H1 (cell line): ENCODE data around the gene DNAI1. TPM values are rescaled to one million over a fixed set of nuclear protein-coding genes. Genes with fewer than 3 reads are reported as not detected.

Experiments used
- CTCF ChIA-PET: fragments of 300-600 bp; sonication (Branson Sonifier 250); formaldehyde crosslinking; loops from one replicate; lab custom pipeline; 2021; ENCODE audit not compliant: partially characterized antibody; lab: Charles Lee
- POLR2A ChIA-PET: fragments of 300-600 bp; sonication (Branson Sonifier 250); formaldehyde crosslinking; loops from one replicate; lab custom pipeline; 2021; ENCODE audit warnings: inconsistent platforms; ENCODE audit not compliant: partially characterized antibody; lab: Charles Lee
- DNase-seq, 2 experiments: peaks; one replicate each; pipeline versions ENCODE4 v3.0.0 to v3.0.0-alpha.2; 2010 to 2022; ENCODE audit warnings: low spot score in 2 of 2, low read depth in 1 of 2, mixed read lengths in 1 of 2
- FAIRE-seq: peaks from 2 replicates; lab custom pipeline; 2011; peaks lifted over from hg19 to GRCh38; lab: Jason Lieb, UNC
- H2AFZ ChIP-seq: 2 replicates; pipeline ENCODE4 v1.8.1; 2012; ENCODE audit warnings: low read length, inconsistent platforms
- H2AK5ac ChIP-seq: 2 replicates; pipeline ENCODE4 v1.6.1; 2013; ENCODE audit warnings: low read depth, low read length
- H2BK120ac ChIP-seq: replicated peaks from 2 replicates; pipeline ENCODE3; 2013; ENCODE audit warnings: low read depth, low read length, inconsistent platforms
- H2BK12ac ChIP-seq: 2 replicates; pipeline ENCODE4 v1.6.1; 2013; ENCODE audit warnings: low read depth, low read length
- H2BK15ac ChIP-seq: 2 replicates; pipeline ENCODE4 v1.6.1; 2013; ENCODE audit warnings: low read length
- H2BK20ac ChIP-seq: 2 replicates; pipeline ENCODE4 v1.6.1; 2013; ENCODE audit warnings: low read length
- H2BK5ac ChIP-seq: 2 replicates; pipeline ENCODE4 v1.6.1; 2013; ENCODE audit warnings: low read depth, low read length
- H3K14ac ChIP-seq: 2 replicates; pipeline ENCODE4 v1.6.1; 2013; ENCODE audit warnings: inconsistent platforms; ENCODE audit not compliant: insufficient read length
- H3K18ac ChIP-seq: 2 replicates; pipeline ENCODE4 v1.6.1; 2013; ENCODE audit warnings: low read length; ENCODE audit errors: extremely low read depth
- H3K23ac ChIP-seq: 2 replicates; pipeline ENCODE4 v1.6.1; 2013; ENCODE audit warnings: inconsistent platforms; ENCODE audit not compliant: insufficient read length
- H3K23me2 ChIP-seq: 2 replicates; pipeline ENCODE4 v1.6.1; 2013; ENCODE audit warnings: low read depth, low read length
- H3K27ac ChIP-seq: 2 replicates; pipeline ENCODE4 v1.6.1; 2011; ENCODE audit warnings: low read depth, low read length, inconsistent platforms
- H3K27me3 ChIP-seq, 4 experiments: replicated peaks in 1 of 4; 1 replicate in 1 of 4; 2 replicates in 3 of 4; pipeline versions ENCODE4 v1.6.1 to v1.8.1; 2011 to 2013; ENCODE audit warnings: low read length in 3 of 4, mild to moderate bottlenecking in 3 of 4, inconsistent platforms in 2 of 4, mixed read lengths in 2 of 4, moderate library complexity in 1 of 4; ENCODE audit not compliant: control insufficient read depth in 3 of 4, insufficient read depth in 3 of 4; ENCODE audit errors: extremely low read depth in 1 of 4
- H3K36me3 ChIP-seq, 4 experiments: 2 replicates each; pipeline versions ENCODE4 v1.6.1 to v1.8.1; 2011 to 2013; ENCODE audit warnings: mild to moderate bottlenecking in 4 of 4, low read length in 3 of 4, moderate library complexity in 2 of 4, control low read depth in 1 of 4, inconsistent platforms in 1 of 4; ENCODE audit not compliant: insufficient read depth in 4 of 4, control insufficient read depth in 2 of 4
- H3K4ac ChIP-seq: replicated peaks from 2 replicates; pipeline ENCODE3; 2013; ENCODE audit warnings: low read length, low read depth, mixed read lengths, inconsistent platforms; ENCODE audit not compliant: insufficient read length
- H3K4me1 ChIP-seq, 4 experiments: replicated peaks in 1 of 4; 1 replicate in 1 of 4; 2 replicates in 3 of 4; pipeline versions ENCODE4 v1.6.1 to v1.8.1; 2011 to 2013; ENCODE audit warnings: low read length in 3 of 4, inconsistent platforms in 2 of 4, mixed read lengths in 1 of 4; ENCODE audit not compliant: insufficient read depth in 4 of 4, control insufficient read depth in 3 of 4
- H3K4me2 ChIP-seq, 2 experiments: 2 replicates each; pipeline versions ENCODE4 v1.6.1 to v1.8.1; 2011 to 2013; ENCODE audit warnings: low read depth in 2 of 2, low read length in 2 of 2, control low read depth in 1 of 2, inconsistent platforms in 1 of 2, mild to moderate bottlenecking in 1 of 2; ENCODE audit not compliant: insufficient read depth in 1 of 2
- H3K4me3 ChIP-seq, 4 experiments: fragments of 200-600, 300-600 bp in 1 of 4; sonication (generic), shearing (Covaris generic), sonication (Bioruptor Twin) in 1 of 4; 2 replicates each; pipeline versions ENCODE4 v1.5.1 to v1.8.1; 2011 to 2016; ENCODE audit warnings: low read length in 4 of 4, low read depth in 3 of 4, control low read depth in 2 of 4, inconsistent platforms in 2 of 4, mild to moderate bottlenecking in 2 of 4, mixed read lengths in 1 of 4, moderate library complexity in 1 of 4; ENCODE audit not compliant: insufficient read depth in 2 of 4; ENCODE audit errors: extremely low read depth in 1 of 4
- H3K56ac ChIP-seq: replicated peaks from 2 replicates; pipeline ENCODE3; 2013; ENCODE audit warnings: low read depth, mild to moderate bottlenecking, mixed read lengths, low read length, inconsistent platforms; ENCODE audit not compliant: insufficient read length
- H3K79me1 ChIP-seq: 2 replicates; pipeline ENCODE4 v1.6.1; 2013; ENCODE audit warnings: low read depth, low read length, control low read depth
- H3K79me2 ChIP-seq, 2 experiments: 2 replicates each; pipeline versions ENCODE4 v1.6.1 to v1.8.1; 2012 to 2013; ENCODE audit warnings: low read length in 2 of 2, mild to moderate bottlenecking in 2 of 2, inconsistent platforms in 1 of 2; ENCODE audit not compliant: insufficient read depth in 2 of 2, control insufficient read depth in 1 of 2
- H3K9ac ChIP-seq, 4 experiments: replicated peaks in 1 of 4; 1 replicate in 1 of 4; 2 replicates in 3 of 4; pipeline versions ENCODE4 v1.6.1 to v1.8.1; 2011 to 2013; ENCODE audit warnings: low read depth in 3 of 4, low read length in 3 of 4, control low read depth in 2 of 4, mild to moderate bottlenecking in 2 of 4, moderate library complexity in 2 of 4, inconsistent platforms in 1 of 4; ENCODE audit errors: extremely low read depth in 1 of 4
- H3K9me3 ChIP-seq, 2 experiments: 2 replicates each; pipeline versions ENCODE4 v1.6.1 to v1.8.1; 2012 to 2013; ENCODE audit warnings: mild to moderate bottlenecking in 2 of 2, moderate library complexity in 2 of 2, control low read depth in 1 of 2, inconsistent platforms in 1 of 2, low read depth in 1 of 2, low read length in 1 of 2, mixed read lengths in 1 of 2; ENCODE audit not compliant: insufficient read depth in 2 of 2
- H4K20me1 ChIP-seq, 2 experiments: replicated peaks in 1 of 2; 2 replicates each; pipeline versions ENCODE3 to v1.8.1; 2011 to 2013; ENCODE audit warnings: inconsistent platforms in 2 of 2, low read length in 2 of 2, mild to moderate bottlenecking in 1 of 2; ENCODE audit not compliant: insufficient read depth in 2 of 2, control insufficient read depth in 1 of 2
- H4K5ac ChIP-seq: 2 replicates; pipeline ENCODE4 v1.6.1; 2013; ENCODE audit warnings: low read length, low read depth, mixed read lengths, inconsistent platforms; ENCODE audit not compliant: insufficient read length
- H4K8ac ChIP-seq: 2 replicates; pipeline ENCODE4 v1.8.0; 2013; ENCODE audit warnings: mild to moderate bottlenecking, moderate library complexity, low read length, inconsistent platforms; ENCODE audit not compliant: insufficient read depth; ENCODE audit errors: extremely low read depth
- H4K91ac ChIP-seq: replicated peaks from 2 replicates; pipeline ENCODE3; 2013; ENCODE audit warnings: low read length, mixed read lengths, inconsistent platforms; ENCODE audit not compliant: insufficient read length
- ATF3 ChIP-seq: IDR thresholded peaks from 2 replicates; pipeline ENCODE4 v1.6.1; 2011; ENCODE audit warnings: low read depth, mild to moderate bottlenecking, low read length; ENCODE audit not compliant: insufficient read depth
- JUND ChIP-seq: IDR thresholded peaks from 2 replicates; pipeline ENCODE4 v1.6.1; 2011; ENCODE audit warnings: mild to moderate bottlenecking, improper control_type of control experiment, low read length
- SP1 ChIP-seq: IDR thresholded peaks from 2 replicates; pipeline ENCODE4 v1.6.1; 2011; ENCODE audit warnings: low read depth, low read length
- TAF1 ChIP-seq: IDR thresholded peaks from 2 replicates; pipeline ENCODE4 v1.6.1; 2011; ENCODE audit warnings: mild to moderate bottlenecking, low read depth, low read length
- ZNF274 ChIP-seq: IDR thresholded peaks from 2 replicates; pipeline ENCODE4 v1.7.0; 2012; ENCODE audit warnings: low read length, borderline replicate concordance; ENCODE audit errors: extremely low read depth
- WGBS, 2 experiments: shearing (Covaris generic) in 1 of 2; methylation state at CpG; one replicate each; pipeline versions ENCODE4 v1.1.6 to v1.1.7; 2013 to 2015; ENCODE audit warnings: low lambda C conversion rate in 2 of 2, mixed read lengths in 2 of 2, inconsistent platforms in 1 of 2, low coverage in 1 of 2, missing lambda C conversion rate in 1 of 2; ENCODE audit not compliant: insufficient replicate concordance in 2 of 2, insufficient coverage in 1 of 2, insufficient read length in 1 of 2; ENCODE audit errors: extremely low coverage in 1 of 2, missing lambda C conversion rate in 1 of 2; 5-methylcytosine and 5-hydroxymethylcytosine counted together
- polyA plus RNA-seq, 7 experiments: library from polyadenylated mRNA; depleted of rRNA in 3 of 7; stranded (reverse) in 5 of 7; unstranded in 2 of 7; fragments of >200 nt in 5 of 7; fragments of 200-250 nt in 2 of 7; gene quantifications; 1 replicate in 5 of 7; 2 replicates in 1 of 7; 4 replicates in 1 of 7; pipeline versions ENCODE4 v1.2.1 to v1.2.3, GENCODE V29; 2011 to 2013; ENCODE audit warnings: missing spikeins in 2 of 7, mixed read lengths in 2 of 7
- total RNA-seq: library from RNA; stranded (reverse); fragmentation: NEBNext Ultra II Directional; extraction: Animal tissue kit (Norgen Biotek cat#: 25700); gene quantifications from 2 replicates; pipeline ENCODE4 v1.2.1, GENCODE V29; 2021

Gene DNAI1
- total and polyA plus RNA-seq, 2 of the 8 experiments (the other 6 are each of a cell fraction or from before 2014, with no cell fraction given): 0.37 to 0.54 TPM

GRCh38 chr9:34513567-34514214, 55.1 kb downstream of the DNAI1 start:
- Histone ChIP-seq H3K27me3 (no peaks in the 10 kb centered on the region; a peak in 1 of 7 replicates), H3K4me3 (peak overlapping the region in 1 of 4 experiments; percentile 37; a peak in 1 of 8 replicates), H2AK5ac (peak overlapping the region; percentile 18; the same call in 1 of the 2 replicates), H2AFZ (peak overlapping the region; percentile 43; the same call in 1 of the 2 replicates), H2BK5ac (peak overlapping the region; percentile 41; the same call in 1 of the 2 replicates), H3K14ac (no peak overlapping the region), H3K23me2 (no peaks in the 10 kb centered on the region), H3K18ac (0 out of 2 replicates have a peak overlapping the region, but pooled peaks have one; percentile 40), H4K8ac (0 out of 2 replicates have a peak overlapping the region, but pooled peaks have one; percentile 81), H3K56ac (no peak overlapping the region), H3K4ac (no peak overlapping the region), H4K91ac (no peak overlapping the region), H3K23ac (no peak overlapping the region), H3K4me2 (peak overlapping the region; percentile 41 to 55)
- ChIA-PET POLR2A (interaction anchor here (1.6 to 2.2 kb wide), 2 partner anchors 8 to 11 kb away, joined by 4 to 6 read pairs; no protein-coding TSS in a partner anchor), CTCF (interaction anchor here (1.0 to 7.9 kb wide), 16 partner anchors 8 to 113 kb away, joined by 3 to 114 read pairs (median 4); no protein-coding TSS in a partner anchor)
- whole genome bisulfite sequencing, 2 experiments: 52% methylated on average over 2 of the region's 2 CpGs; no CpG with 5 or more reads in 1 of the 2 experiments
- no peak for FAIRE-seq
- TF ChIP-seq TAF1: 0 out of 2 replicates have a peak, but pooled peaks have one; percentile 43
- no peak for TF ChIP-seq JUND
- TF ChIP-seq SP1: 0 out of 2 replicates have a peak, but pooled peaks have one; percentile 50
- no peak for TF ChIP-seq ATF3
- TF ChIP-seq ZNF274: no peak
- TF ChIP-seq, all 59 proteins: peak for 2
- peak in 1 of 2 experiments; percentile 63 for DNase-seq
- Histone ChIP-seq H3K9ac (no peak overlapping the region), H4K20me1 (no peaks in the 10 kb centered on the region), H2BK12ac (peak overlapping the region; percentile 70), H3K4me1 (peaks cover 16 to 33% (median 20%) of the 10 kb centered on the region in 4 experiments), H3K36me3 (no peaks in the 10 kb centered on the region), H2BK120ac (no peak overlapping the region), H2BK15ac (peak overlapping the region; percentile 73), H4K5ac (no peak overlapping the region), H3K9me3 (no peaks in the 10 kb centered on the region), H3K79me1 (no peaks in the 10 kb centered on the region), H2BK20ac (0 out of 2 replicates have a peak overlapping the region, but pooled peaks have one; percentile 37), H3K27ac (0 out of 2 replicates have a peak overlapping the region, but pooled peaks have one; percentile 66), H3K79me2 (no peaks in the 10 kb centered on the region)
